Trophoblast cell (in vitro differentiated cells and primary cell): ENCODE measurements around the gene SPATA18.

Experiments used
- DNase-seq, 2 donors: peaks; one replicate each; pipeline ENCODE4 v3.0.0-alpha.2; 2016
- H2AFZ ChIP-seq: 2 replicates; pipeline ENCODE4 v1.6.1; 2013; ENCODE audit warnings: low read length, moderate library complexity, mild to moderate bottlenecking; ENCODE audit not compliant: insufficient read depth, poor library complexity
- H2AK5ac ChIP-seq: 2 replicates; pipeline ENCODE4 v1.6.1; 2013; ENCODE audit warnings: mild to moderate bottlenecking, low read length
- H2BK120ac ChIP-seq: 2 replicates; pipeline ENCODE4 v1.6.1; 2013; ENCODE audit warnings: low read length, mild to moderate bottlenecking, moderate library complexity; ENCODE audit not compliant: insufficient read depth, poor library complexity
- H2BK12ac ChIP-seq: 2 replicates; pipeline ENCODE4 v1.6.1; 2013; ENCODE audit warnings: mild to moderate bottlenecking, low read length, moderate library complexity
- H2BK5ac ChIP-seq: 2 replicates; pipeline ENCODE4 v1.6.1; 2013; ENCODE audit warnings: low read length, low read depth, moderate library complexity, mild to moderate bottlenecking; ENCODE audit not compliant: poor library complexity
- H3K14ac ChIP-seq: 2 replicates; pipeline ENCODE4 v1.6.1; 2013; ENCODE audit warnings: mild to moderate bottlenecking, low read length
- H3K18ac ChIP-seq: 2 replicates; pipeline ENCODE4 v1.6.1; 2013; ENCODE audit warnings: mild to moderate bottlenecking, low read length
- H3K23ac ChIP-seq: 2 replicates; pipeline ENCODE4 v1.6.1; 2013; ENCODE audit warnings: low read length
- H3K27ac ChIP-seq: 2 replicates; pipeline ENCODE4 v1.5.1; 2013; ENCODE audit warnings: low read depth, mild to moderate bottlenecking, inconsistent platforms, low read length, moderate library complexity
- H3K27me3 ChIP-seq: 2 replicates; pipeline ENCODE4 v1.6.1; 2013; ENCODE audit warnings: inconsistent platforms, mild to moderate bottlenecking, low read length, moderate library complexity; ENCODE audit not compliant: insufficient read depth
- H3K36me3 ChIP-seq, 2 experiments: 1 replicate in 1 of 2; 2 replicates in 1 of 2; pipeline ENCODE4 v1.6.1; 2013; ENCODE audit warnings: low read length in 2 of 2, mild to moderate bottlenecking in 2 of 2, moderate library complexity in 1 of 2; ENCODE audit not compliant: insufficient read depth in 2 of 2, control insufficient read depth in 1 of 2
- H3K4ac ChIP-seq: 2 replicates; pipeline ENCODE4 v1.6.1; 2013; ENCODE audit warnings: low read depth, mild to moderate bottlenecking, low read length, moderate library complexity
- H3K4me1 ChIP-seq, 2 experiments: 1 replicate in 1 of 2; 2 replicates in 1 of 2; pipeline ENCODE4 v1.6.1; 2013; ENCODE audit warnings: low read length in 2 of 2, mild to moderate bottlenecking in 2 of 2, moderate library complexity in 1 of 2; ENCODE audit not compliant: insufficient read depth in 2 of 2, control insufficient read depth in 1 of 2
- H3K4me2 ChIP-seq: 2 replicates; pipeline ENCODE4 v1.6.1; 2013; ENCODE audit warnings: inconsistent platforms, mild to moderate bottlenecking, low read length, moderate library complexity
- H3K4me3 ChIP-seq: 2 replicates; pipeline ENCODE4 v1.5.1; 2013; ENCODE audit warnings: mild to moderate bottlenecking, low read depth, low read length, inconsistent platforms
- H3K79me1 ChIP-seq: one replicate; pipeline ENCODE4 v1.6.1; 2013; ENCODE audit warnings: low read length
- H3K79me2 ChIP-seq: 2 replicates; pipeline ENCODE4 v1.6.1; 2013; ENCODE audit warnings: low read length, mild to moderate bottlenecking; ENCODE audit not compliant: control insufficient read depth, insufficient read depth, poor library complexity
- H3K9ac ChIP-seq: 2 replicates; pipeline ENCODE4 v1.6.1; 2013; ENCODE audit warnings: mild to moderate bottlenecking, low read length
- H3K9me3 ChIP-seq: 2 replicates; pipeline ENCODE4 v1.6.1; 2013; ENCODE audit warnings: low read depth, mild to moderate bottlenecking, control low read depth, inconsistent platforms, low read length; ENCODE audit not compliant: insufficient read depth
- H4K12ac ChIP-seq: 2 replicates; pipeline ENCODE4 v1.6.1; 2013; ENCODE audit warnings: low read depth, mild to moderate bottlenecking, low read length, moderate library complexity
- H4K8ac ChIP-seq: 2 replicates; pipeline ENCODE4 v1.6.1; 2013; ENCODE audit warnings: low read depth, mild to moderate bottlenecking, low read length, moderate library complexity
- H4K91ac ChIP-seq: one replicate; pipeline ENCODE4 v1.6.1; 2013; ENCODE audit warnings: low read depth, mild to moderate bottlenecking, low read length, moderate library complexity
- WGBS: extraction: QIAGEN DNeasy Blood & Tissue Kit; methylation state at CpG from one replicate; pipeline ENCODE4 v1.1.7; 2013; ENCODE audit warnings: missing lambda C conversion rate; ENCODE audit not compliant: insufficient read length, insufficient coverage; ENCODE audit errors: extremely low coverage; 5-methylcytosine and 5-hydroxymethylcytosine counted together

Gene SPATA18

GRCh38 chr4:52096048-52096447 is 44.9 kb downstream of the SPATA18 start:
- Histone ChIP-seq H3K27ac (no peak overlapping the region), H2AK5ac (no peak overlapping the region), H2AFZ (no peak overlapping the region), H3K4me2 (no peak overlapping the region), H3K79me1 (no peaks in the 10 kb centered on the region), H3K9me3 (peaks cover 2% of the 10 kb centered on the region), H3K18ac (no peak overlapping the region), H3K23ac (no peak overlapping the region), H4K12ac (no peak overlapping the region), H3K4me3 (no peak overlapping the region), H4K8ac (no peak overlapping the region), H3K4me1 (no peaks in the 10 kb centered on the region), H2BK120ac (no peak overlapping the region), H3K4ac (no peak overlapping the region), H2BK5ac (no peak overlapping the region), H2BK12ac (no peak overlapping the region), H4K91ac (no peak overlapping the region), H3K79me2 (no peaks in the 10 kb centered on the region), H3K36me3 (no peaks in the 10 kb centered on the region), H3K14ac (no peak overlapping the region), H3K27me3 (no peaks in the 10 kb centered on the region), H3K9ac (no peak overlapping the region)
- peak; percentile 22 to 66 for DNase-seq

GRCh38 chr4:52098618-52099017 is 47.5 kb downstream of the SPATA18 start:
- Histone ChIP-seq H3K79me1 (no peaks in the 10 kb centered on the region), H2AK5ac (no peak overlapping the region), H3K4ac (no peak overlapping the region), H4K8ac (no peak overlapping the region), H3K23ac (no peak overlapping the region), H3K9me3 (no peaks in the 10 kb centered on the region), H3K4me2 (no peak overlapping the region), H3K36me3 (no peaks in the 10 kb centered on the region), H3K14ac (no peak overlapping the region), H2BK12ac (no peak overlapping the region), H2BK5ac (no peak overlapping the region), H2BK120ac (no peak overlapping the region), H3K27me3 (no peaks in the 10 kb centered on the region), H3K27ac (no peak overlapping the region), H3K4me1 (no peaks in the 10 kb centered on the region), H4K91ac (no peak overlapping the region), H3K9ac (no peak overlapping the region), H3K79me2 (no peaks in the 10 kb centered on the region), H3K4me3 (no peak overlapping the region), H2AFZ (no peak overlapping the region), H3K18ac (no peak overlapping the region), H4K12ac (no peak overlapping the region)
- DNase-seq = no peak
- whole genome bisulfite sequencing = no CpG with 5 or more reads among the region's 1 CpG

DNA sequence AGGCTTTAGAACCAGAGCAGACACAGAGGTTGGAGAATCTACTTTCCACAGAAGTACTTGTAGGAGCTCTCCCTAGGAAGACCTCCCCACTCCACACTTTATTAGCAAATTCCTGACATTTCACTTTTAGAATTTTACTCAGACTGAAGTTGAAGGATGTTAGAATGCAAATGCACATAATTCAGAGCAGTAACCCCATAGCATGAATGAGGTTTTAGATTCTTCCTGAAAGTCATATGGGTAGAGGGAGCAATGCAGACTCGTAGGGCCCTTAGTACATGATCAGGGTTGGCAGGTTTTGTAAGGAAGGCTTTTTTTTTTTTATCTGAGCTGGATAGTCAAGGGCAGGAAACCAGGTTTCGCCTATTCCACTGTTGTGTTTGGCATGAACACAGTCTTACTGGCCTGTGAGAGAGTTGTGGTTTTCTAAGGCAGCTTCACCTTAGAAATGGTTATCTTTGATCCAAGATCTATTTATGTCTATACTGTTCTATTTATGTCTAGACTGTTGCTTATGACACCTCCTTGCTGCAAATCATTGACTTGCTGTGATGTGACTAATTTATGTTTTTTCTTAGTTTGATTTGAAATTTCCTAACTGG is 48.9 kb downstream of the SPATA18 start:
- Histone ChIP-seq H3K27me3 (no peaks in the 10 kb centered on the region), H3K4me3 (no peak overlapping the region), H3K79me2 (no peaks in the 10 kb centered on the region), H2AK5ac (no peak overlapping the region), H4K91ac (no peak overlapping the region), H4K12ac (no peak overlapping the region), H2AFZ (no peak overlapping the region), H3K36me3 (no peaks in the 10 kb centered on the region), H4K8ac (no peak overlapping the region), H2BK5ac (no peak overlapping the region), H2BK120ac (no peak overlapping the region), H3K4me2 (no peak overlapping the region), H3K14ac (no peak overlapping the region), H3K4ac (no peak overlapping the region), H3K27ac (no peak overlapping the region), H3K18ac (no peak overlapping the region), H3K23ac (no peak overlapping the region), H3K9me3 (no peaks in the 10 kb centered on the region), H3K9ac (no peak overlapping the region), H3K79me1 (no peaks in the 10 kb centered on the region), H3K4me1 (no peaks in the 10 kb centered on the region), H2BK12ac (no peak overlapping the region)
- no CpG with 5 or more reads among the region's 2 CpGs for WGBS
- DNase-seq = peak in 1 of 2 donors; percentile 32

GRCh38 chr4:52102587-52102986 is 51.5 kb downstream of the SPATA18 start:
- Histone ChIP-seq H2BK120ac (no peak overlapping the region), H3K36me3 (no peaks in the 10 kb centered on the region), H3K4me1 (no peaks in the 10 kb centered on the region), H4K12ac (no peak overlapping the region), H3K23ac (no peak overlapping the region), H2BK12ac (no peak overlapping the region), H3K4ac (no peak overlapping the region), H3K4me2 (no peak overlapping the region), H3K9ac (no peak overlapping the region), H3K14ac (no peak overlapping the region), H3K9me3 (no peaks in the 10 kb centered on the region), H3K4me3 (no peak overlapping the region), H4K91ac (no peak overlapping the region), H3K27me3 (no peaks in the 10 kb centered on the region), H2AK5ac (no peak overlapping the region), H3K27ac (no peak overlapping the region), H2BK5ac (no peak overlapping the region), H4K8ac (no peak overlapping the region), H3K18ac (no peak overlapping the region), H3K79me1 (no peaks in the 10 kb centered on the region), H3K79me2 (no peaks in the 10 kb centered on the region), H2AFZ (no peak overlapping the region)
- DNase-seq = no peak
